ENCODE measurements around the gene ZNF672. TPM values are rescaled to one million over a fixed set of nuclear protein-coding genes. Genes with fewer than 3 reads are reported as not detected.

Gene ZNF672
- total and polyA plus RNA-seq, 2 of the 13 experiments (the other 11 are each of a cell fraction or from before 2014, with no cell fraction given): 17.2 to 22.9 TPM

GRCh38 chr1:248838357-248839167 is 538 bp downstream of the ZNF672 start (continued):
- TF ChIP-seq FOXP4 (CRISPR knock-in tag; IDR thresholded peaks at IDR 0.05) (no peak), BCL6 (CRISPR knock-in tag; IDR thresholded peaks at IDR 0.05) (no peak), KDM6A (CRISPR knock-in tag; IDR thresholded peaks at IDR 0.05; ENCODE audit: low read depth) (no peak), TOE1 (CRISPR knock-in tag; IDR thresholded peaks at IDR 0.05) (0 out of 2 replicates have a peak, but pooled peaks have one; percentile 44), SNAPC5 (CRISPR knock-in tag; IDR thresholded peaks at IDR 0.05; ENCODE audit: borderline replicate concordance) (no peak), EHMT2 (IDR thresholded peaks at IDR 0.05; ENCODE audit: borderline replicate concordance, low read depth, low read length) (no peak), PLRG1 (conservative IDR thresholded peaks at IDR 0.05) (no peak), ZNF143 (CRISPR knock-in tag; IDR thresholded peaks at IDR 0.05) (peak; percentile 72; the same call in 1 of the 2 replicates), POLR2AphosphoS5 (IDR thresholded peaks at IDR 0.05; ENCODE audit: low read depth, low read length) (no peak; the same call in none of the 2 replicates), ZNF781 (CRISPR knock-in tag; IDR thresholded peaks at IDR 0.05; ENCODE audit: borderline replicate concordance, not compliant biosample characterization) (peak; percentile 92), GMEB2 (CRISPR knock-in tag; IDR thresholded peaks at IDR 0.05; ENCODE audit: low read depth) (peak; percentile 61; the same call in 1 of the 2 replicates), ZBTB7B (CRISPR knock-in tag; IDR thresholded peaks at IDR 0.05) (peak; percentile 15; the same call in 1 of the 2 replicates), CCDC6 (CRISPR knock-in tag; IDR thresholded peaks at IDR 0.05) (0 out of 2 replicates have a peak, but pooled peaks have one; percentile 20), ZBTB46 (CRISPR knock-in tag; IDR thresholded peaks at IDR 0.05; ENCODE audit: borderline replicate concordance) (0 out of 2 replicates have a peak, but pooled peaks have one; percentile 68), ONECUT2 (CRISPR knock-in tag; IDR thresholded peaks at IDR 0.05) (no peak), RAD51 (IDR thresholded peaks at IDR 0.05; ENCODE audit: borderline replicate concordance) (no peak), ZFP91 (CRISPR knock-in tag; IDR thresholded peaks at IDR 0.05; ENCODE audit: borderline replicate concordance) (peak; percentile 97), MTF2 (CRISPR knock-in tag; IDR thresholded peaks at IDR 0.05; ENCODE audit: borderline replicate concordance) (no peak), MXD4 (CRISPR knock-in tag; IDR thresholded peaks at IDR 0.05) (peak; percentile 27; the same call in 1 of the 2 replicates), KLF11 (CRISPR knock-in tag; IDR thresholded peaks at IDR 0.05) (no peak)

All from HepG2 (cell line).